ENCODE data around the gene SFXN4.

DNA sequence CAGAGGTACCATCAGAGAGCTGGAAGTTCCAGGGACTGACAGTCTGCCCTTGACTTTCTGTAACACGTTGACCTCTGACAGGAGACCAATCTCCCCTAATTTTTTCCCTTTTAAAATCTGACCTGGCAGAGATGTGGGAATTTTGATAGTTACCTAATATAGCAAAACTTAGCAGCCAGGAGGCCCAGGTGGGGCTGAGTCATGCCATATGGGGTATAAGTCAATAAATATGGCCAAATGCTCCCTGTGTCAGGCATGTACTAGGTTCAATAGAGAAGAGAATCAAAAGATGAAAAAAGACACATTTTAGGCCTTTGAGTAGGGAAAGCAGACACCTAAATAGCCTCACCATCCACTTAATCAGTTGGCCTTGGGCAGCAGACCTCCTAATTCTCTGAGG, 35.7 kb upstream of the SFXN4 start:
- no peak for TF ChIP-seq ETV6 (CRISPR knock-in tag; IDR thresholded peaks at IDR 0.05)
- TF ChIP-seq, protein P1, sequence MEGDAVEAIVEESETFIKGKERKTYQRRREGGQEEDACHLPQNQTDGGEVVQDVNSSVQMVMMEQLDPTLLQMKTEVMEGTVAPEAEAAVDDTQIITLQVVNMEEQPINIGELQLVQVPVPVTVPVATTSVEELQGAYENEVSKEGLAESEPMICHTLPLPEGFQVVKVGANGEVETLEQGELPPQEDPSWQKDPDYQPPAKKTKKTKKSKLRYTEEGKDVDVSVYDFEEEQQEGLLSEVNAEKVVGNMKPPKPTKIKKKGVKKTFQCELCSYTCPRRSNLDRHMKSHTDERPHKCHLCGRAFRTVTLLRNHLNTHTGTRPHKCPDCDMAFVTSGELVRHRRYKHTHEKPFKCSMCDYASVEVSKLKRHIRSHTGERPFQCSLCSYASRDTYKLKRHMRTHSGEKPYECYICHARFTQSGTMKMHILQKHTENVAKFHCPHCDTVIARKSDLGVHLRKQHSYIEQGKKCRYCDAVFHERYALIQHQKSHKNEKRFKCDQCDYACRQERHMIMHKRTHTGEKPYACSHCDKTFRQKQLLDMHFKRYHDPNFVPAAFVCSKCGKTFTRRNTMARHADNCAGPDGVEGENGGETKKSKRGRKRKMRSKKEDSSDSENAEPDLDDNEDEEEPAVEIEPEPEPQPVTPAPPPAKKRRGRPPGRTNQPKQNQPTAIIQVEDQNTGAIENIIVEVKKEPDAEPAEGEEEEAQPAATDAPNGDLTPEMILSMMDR (IDR thresholded peaks at IDR 0.05) = no peak
- TF ChIP-seq, protein P2, sequence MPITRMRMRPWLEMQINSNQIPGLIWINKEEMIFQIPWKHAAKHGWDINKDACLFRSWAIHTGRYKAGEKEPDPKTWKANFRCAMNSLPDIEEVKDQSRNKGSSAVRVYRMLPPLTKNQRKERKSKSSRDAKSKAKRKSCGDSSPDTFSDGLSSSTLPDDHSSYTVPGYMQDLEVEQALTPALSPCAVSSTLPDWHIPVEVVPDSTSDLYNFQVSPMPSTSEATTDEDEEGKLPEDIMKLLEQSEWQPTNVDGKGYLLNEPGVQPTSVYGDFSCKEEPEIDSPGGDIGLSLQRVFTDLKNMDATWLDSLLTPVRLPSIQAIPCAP (CRISPR knock-in tag; IDR thresholded peaks at IDR 0.05) = no peak
- TF ChIP-seq MXD4 (CRISPR knock-in tag; IDR thresholded peaks at IDR 0.05; ENCODE audit: borderline replicate concordance) = no peak
- TF ChIP-seq, protein P3, sequence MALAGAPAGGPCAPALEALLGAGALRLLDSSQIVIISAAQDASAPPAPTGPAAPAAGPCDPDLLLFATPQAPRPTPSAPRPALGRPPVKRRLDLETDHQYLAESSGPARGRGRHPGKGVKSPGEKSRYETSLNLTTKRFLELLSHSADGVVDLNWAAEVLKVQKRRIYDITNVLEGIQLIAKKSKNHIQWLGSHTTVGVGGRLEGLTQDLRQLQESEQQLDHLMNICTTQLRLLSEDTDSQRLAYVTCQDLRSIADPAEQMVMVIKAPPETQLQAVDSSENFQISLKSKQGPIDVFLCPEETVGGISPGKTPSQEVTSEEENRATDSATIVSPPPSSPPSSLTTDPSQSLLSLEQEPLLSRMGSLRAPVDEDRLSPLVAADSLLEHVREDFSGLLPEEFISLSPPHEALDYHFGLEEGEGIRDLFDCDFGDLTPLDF (CRISPR knock-in tag; IDR thresholded peaks at IDR 0.05) = no peak
- TF ChIP-seq, protein P4, sequence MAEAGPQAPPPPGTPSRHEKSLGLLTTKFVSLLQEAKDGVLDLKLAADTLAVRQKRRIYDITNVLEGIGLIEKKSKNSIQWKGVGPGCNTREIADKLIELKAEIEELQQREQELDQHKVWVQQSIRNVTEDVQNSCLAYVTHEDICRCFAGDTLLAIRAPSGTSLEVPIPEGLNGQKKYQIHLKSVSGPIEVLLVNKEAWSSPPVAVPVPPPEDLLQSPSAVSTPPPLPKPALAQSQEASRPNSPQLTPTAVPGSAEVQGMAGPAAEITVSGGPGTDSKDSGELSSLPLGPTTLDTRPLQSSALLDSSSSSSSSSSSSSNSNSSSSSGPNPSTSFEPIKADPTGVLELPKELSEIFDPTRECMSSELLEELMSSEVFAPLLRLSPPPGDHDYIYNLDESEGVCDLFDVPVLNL (CRISPR knock-in tag; IDR thresholded peaks at IDR 0.05; ENCODE audit: borderline replicate concordance, low read depth) = no peak
